Measurements from ENCODE around the gene TBCD.

The TBCD gene

DNA sequence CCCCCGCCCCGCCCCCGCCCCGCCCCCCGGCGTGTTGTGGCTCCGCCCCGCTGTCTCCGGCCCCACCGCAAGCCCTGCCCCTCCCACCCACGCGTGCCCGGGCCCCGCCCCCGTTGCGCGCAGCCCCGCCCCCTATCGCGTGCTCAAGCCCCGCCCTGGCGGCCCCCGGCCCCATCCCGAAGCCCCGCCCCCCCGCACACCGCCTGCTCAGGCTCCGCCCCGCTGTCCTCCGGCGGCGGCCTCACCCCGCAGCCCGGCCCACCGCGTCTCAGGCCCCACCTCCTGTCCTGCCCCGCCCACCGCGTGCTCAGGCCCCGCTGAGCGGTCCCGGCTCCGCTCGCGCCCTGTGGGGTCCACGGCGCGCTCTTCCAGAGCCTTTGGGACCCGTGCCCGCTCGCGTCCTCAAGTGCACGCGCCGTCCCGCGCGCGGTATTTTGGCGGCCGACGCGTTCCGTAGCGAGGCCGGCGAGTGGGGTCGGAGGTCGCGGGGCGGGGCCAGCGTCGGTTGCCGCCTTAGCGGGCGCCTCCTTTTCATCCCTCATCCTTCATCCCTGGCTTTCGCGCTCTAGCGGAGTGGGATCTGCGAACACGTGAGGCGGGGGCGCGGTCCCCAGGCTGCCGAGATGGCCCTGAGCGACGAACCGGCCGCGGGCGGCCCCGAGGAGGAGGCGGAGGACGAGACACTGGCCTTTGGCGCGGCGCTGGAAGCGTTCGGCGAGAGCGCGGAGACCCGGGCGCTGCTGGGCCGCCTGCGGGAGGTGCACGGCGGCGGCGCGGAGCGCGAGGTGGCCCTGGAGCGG, at the start of gene TBCD:
Gene TBCD (plus strand): TSS at position 495 of the 800 bp plus-strand sequence. CDS start 129 bp downstream, at position 624.
- peak; percentile 93 for DNase-seq

DNA sequence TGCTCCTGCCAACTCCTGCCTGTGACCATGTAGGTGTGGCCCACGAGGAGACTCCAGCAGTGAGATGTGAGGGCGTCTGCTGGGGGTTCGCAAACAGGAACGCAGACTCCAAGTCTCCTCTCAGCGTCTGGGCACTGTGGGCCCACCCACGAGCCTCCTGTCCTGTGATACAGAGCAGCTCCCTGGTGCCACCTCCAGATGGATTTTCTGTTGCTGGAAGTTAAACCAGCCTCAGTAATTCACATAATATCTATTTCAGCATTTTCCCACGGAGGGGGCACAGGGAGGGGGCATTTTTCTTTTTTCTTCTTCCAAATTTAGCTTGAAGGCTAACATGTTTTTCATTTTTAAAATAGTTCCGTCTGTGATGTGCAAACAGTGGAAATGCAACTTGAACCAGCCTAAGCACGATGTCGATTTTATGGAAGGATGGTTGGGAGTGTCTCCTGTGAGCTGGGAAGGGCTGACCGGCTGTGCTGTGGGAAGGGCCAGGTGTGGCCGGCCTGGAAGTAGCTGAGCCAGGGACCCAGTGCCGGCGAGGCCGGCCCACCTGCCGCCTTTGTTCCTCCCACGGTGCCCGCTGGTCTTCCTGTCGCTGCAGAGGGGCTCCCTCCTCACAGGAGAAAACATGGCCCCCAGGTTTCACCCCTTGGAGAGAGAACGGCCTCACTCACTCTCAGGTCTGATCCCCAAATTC, 49.5 kb upstream of the TBCD start:
- no peak for DNase-seq

DNA sequence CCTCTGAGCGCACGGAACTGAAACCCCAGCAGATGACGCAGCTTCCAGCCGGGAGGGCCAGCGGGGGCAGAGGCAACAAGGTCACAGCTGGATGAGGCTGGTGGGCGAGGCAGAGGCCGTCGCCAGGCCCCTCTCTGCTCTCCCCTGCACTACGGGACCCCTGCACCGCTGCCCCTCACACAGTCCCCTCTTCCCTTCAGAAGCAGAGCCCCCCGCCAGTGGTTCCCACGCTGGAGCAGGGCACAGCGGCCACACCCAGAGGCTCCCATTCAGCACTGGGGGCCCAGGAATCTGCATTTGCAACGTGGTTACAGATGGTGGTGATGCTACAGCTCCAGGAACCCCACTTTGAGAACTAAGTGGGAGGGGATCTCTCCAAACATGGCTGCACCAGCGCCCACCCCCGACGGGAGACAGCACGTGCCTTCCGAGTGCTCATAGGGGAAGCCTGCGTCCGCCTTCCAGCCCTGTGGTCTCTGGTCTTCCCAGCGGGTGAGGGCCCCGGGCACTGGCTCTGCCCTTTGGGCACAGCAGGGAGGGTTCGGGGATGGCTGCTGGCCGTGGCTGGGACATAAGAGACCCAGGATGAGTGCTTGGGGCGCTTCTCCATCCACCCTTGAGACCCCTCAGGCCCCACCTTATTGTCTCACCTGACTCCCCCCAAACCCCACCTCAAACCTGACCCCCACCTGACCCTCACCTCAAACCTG, 48.7 kb upstream of the TBCD start:
- DNase-seq, result no peak

DNA sequence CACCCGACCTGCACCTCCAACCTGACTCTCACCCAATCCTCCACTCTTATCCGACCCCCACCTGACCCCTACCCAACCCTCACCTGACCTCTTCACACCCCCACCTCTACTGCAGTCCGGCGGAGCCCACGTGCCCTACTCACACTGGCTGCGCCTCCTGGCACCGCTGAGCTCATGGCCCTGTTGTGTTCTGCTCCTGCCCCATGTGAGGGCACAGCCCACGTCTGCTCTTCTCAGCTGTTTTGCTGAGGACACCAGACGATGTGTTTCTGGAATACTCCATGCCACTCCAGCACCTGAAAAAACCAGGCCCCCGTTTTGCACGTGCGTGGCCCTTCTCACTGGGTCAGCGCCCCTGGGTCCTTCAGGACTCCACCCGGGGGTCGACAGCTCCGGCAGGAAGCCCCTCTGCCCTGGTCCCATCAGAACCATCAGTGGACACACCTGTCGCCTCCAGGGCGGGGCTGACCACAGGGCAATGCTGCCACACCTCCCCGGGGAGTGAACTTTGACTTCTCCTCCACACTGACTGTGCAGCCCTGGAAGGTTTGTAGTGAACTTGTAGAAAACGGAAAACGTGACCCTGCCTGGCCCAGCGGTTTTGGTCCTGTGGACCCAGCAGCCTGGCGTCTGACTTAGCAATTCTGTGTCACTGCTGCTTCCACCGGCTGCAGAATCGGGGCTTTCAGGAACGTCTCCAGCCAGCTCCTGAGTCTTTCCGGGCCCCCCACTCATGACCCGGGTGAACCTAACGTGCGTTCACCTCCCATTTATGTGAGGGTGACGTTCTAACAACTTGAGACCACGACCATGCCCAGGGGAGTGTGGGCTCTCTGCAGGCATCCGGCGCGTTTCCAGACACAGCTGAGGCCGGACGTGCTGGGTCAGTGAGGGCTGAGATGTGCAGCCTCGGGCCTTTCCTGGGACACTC, 47.7 kb upstream of the TBCD start:
- DNase-seq, result no peak

DNA sequence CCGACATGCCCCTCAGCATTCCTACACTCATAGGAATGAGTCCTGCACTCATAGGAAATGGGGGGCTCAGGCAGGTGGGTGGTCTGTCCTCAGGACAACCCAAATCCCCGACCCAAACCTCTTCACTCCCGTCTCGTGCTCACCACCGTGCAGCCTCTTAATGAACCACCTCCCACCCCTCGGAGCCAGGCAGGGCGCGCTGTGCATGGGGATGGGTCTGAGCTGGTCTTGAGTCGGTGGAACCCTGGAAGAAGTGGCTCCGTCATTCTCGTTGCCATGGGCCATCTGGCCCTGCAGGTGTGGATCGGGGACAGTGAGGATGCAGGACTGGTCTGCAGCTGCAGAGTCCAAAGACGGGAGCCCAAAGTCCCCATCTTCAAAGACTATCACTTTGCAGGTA, 47.0 kb upstream of the TBCD start:
- no peak for DNase-seq

DNA sequence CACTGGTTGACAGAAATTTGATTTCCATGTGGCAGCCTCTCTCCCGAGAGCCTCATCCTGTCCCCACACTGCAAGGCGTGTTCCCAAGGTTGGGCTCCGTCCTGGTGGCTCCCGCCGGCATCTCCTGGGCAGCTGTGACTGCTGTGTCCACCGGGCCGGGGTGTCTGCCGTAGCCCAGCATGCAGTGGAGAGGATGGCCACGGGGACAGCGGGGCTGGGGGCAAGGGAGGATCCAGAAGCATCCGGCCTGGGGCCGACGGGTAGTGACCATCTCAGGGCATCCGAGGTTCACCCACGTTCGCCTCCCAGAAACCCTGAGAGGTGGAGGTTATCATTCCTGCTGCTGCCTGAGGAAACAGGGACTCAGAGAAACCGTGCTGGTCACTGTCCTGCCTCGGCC, 46.1 kb upstream of the TBCD start:
- no peak for DNase-seq

DNA sequence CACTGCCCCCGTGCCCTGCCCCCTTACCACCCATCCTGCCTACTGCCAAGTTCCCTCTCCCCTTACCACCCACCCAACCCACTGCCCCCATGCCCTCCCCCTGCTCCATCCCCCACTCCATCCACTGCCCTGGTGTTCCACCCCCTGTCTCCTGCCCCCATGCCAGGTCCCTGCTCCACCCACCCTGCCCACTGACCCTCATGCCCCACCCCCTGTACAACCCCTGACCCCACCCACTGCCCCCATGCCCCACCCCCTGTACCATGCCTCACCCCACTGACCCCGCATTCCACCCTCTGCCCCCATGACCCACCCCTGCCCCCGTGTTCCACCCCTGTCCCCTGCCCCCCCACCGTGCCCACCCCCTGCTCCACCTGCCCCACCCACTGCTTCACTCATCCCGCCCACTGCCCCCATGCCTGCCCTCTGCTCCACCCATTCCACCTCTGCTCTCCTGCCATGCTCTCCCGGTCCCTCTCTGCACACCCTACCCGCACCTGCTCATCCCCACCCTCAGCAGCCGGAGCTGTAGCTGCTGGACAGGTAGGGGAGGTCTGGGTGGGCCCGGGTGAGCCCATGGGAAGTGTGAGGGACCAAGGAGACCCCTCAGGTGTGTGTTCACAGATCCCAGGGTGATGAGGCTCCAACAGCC, 42.7 kb upstream of the TBCD start:
- DNase-seq, result no peak

DNA sequence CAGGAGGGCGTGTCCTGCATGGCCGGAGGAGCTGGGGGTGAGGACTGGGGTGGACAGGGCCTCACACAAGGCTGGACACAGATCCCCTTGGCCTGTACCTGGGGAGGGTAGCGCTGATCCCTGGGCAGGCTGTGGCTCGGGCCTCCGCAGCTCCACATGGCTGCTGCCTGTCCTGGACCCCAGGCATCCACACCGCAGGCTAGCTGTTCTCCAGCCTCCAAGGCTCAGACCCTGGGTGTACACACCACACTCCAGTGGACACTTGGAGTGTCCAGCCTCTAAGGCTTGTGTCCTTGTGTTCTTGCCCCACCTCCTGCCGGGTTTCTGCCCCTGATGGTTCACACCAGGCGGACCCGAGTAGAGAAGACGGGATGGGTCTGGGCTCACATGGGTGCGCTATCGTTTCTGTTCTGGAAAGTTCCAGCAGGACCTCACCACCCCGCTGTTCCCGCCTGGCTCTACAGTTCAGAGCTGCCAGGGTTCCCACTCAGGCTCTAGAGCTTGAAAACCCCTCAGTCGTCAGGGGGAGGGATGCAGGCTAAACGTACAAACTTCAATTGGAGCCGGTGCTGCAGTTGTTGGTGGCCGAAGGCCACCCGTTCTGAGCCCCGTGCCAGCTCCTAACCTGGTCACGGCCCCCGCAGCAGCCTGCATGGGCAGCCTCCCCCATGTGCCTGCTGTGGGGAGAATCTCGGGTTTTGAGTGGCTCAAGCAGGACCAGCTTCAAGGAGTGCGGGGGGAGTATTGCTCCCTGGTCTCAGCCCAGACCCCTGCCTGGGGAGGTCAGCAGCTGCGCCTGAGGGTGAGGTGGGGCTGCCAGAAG, 42.0 kb upstream of the TBCD start:
- DNase-seq, result no peak

DNA sequence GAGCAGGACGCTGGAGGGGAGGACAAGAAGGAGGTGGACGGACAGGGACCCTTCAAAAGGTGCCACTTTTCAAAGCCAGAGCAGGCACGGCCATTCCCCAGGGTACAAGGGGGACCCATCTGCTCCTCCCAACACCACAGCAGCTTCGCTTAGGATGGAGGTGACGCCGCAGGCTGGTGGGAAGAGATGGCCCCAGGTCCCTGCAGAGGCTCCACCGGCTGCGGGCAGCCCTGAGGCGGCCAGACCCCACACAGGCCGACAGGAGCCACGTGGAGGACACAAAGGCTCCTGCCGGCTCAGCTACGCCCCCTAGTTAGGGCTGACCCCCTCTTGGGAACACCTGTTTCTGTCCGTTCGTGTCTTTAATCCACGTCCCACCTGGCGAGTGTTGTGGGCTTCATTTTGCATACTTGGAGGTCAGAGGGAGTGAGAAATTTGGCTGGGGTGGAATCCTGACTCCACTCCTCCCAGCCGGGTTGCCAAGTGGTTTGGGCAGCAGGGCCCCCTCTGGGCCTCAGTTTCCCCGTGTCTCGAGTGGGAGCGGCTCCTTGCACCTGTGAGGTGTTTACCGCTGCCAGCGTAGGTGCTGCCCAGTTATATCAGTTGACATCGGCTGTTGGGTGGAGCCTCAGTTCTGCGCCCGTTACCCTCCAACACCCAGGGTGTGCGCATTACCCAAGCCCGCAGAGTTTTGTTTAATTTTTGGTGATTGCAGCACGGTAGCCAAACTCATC, 41.2 kb upstream of the TBCD start:
- DNase-seq, result no peak

DNA sequence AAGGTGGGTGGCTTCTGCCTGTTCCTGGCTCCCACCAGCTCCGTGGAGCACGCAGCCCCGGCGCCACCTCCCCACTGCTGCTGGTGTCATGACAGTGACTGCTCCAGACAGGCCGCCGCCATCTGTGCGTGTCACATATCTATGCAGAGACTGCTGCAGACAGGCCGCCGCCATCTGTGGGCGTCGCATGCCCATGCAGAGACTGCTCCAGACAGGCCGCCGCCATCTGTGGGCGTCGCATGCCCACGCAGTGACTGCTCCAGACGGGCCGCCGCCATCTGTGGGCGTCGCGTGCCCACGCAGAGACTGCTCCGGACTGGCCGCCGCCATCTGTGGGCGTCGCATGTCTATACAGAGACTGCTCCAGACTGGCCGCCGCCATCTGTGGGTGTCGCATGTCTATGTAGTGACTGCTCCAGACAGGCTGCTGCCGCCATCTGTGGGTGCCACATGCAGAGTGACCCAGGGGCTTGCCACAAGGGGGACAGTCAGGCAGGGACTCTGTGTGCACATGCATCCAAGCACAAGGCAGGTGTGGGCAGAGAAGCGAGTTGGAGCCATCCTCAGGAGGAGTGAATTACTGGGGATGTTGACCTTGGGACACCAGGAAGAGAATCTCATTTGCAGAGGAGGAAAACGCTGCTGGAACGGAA, 38.7 kb upstream of the TBCD start:
- no peak for DNase-seq

DNA sequence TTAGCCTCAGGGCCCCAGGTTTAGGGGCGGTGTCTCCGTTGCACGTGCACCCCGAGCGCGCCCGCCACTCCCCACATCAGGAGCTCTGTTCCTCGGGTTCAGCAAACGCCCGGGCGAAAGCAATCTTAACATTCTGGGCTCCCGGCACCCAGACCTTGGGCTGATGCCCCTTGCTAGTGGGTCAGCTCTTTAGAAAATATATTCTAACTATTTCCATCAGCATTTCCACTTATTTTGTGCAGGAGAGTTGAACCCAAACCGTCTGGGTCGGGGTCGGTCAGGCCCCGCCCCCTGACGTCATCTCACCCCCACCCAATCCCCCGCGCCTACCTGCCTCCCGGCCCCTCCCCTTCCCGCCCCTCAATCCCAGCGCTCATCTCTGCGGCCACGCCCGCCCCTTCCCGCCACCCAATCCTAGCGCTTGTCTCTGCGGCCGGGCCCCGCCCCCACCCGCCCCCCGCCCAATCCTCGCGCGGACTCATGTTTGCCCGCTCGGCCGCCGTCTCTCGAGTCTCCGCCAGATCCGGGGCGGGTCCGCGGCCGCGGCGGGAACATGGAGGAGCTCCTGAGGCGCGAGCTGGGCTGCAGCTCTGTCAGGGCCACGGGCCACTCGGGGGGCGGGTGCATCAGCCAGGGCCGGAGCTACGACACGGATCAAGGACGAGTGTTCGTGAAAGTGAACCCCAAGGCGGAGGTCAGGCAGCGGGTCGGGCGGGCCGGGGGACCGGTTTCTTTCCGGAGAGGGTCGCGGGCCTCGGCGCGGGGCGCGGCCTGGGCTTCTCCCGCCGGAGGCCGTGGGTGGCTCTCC, 35.5 kb upstream of the TBCD start, which contains the start of gene FN3KRP:
Gene FN3KRP (plus strand): TSS at position 504 of the 808 bp plus-strand sequence. CDS start 50 bp downstream, at position 554.
- DNase-seq, result peak; percentile 97

DNA sequence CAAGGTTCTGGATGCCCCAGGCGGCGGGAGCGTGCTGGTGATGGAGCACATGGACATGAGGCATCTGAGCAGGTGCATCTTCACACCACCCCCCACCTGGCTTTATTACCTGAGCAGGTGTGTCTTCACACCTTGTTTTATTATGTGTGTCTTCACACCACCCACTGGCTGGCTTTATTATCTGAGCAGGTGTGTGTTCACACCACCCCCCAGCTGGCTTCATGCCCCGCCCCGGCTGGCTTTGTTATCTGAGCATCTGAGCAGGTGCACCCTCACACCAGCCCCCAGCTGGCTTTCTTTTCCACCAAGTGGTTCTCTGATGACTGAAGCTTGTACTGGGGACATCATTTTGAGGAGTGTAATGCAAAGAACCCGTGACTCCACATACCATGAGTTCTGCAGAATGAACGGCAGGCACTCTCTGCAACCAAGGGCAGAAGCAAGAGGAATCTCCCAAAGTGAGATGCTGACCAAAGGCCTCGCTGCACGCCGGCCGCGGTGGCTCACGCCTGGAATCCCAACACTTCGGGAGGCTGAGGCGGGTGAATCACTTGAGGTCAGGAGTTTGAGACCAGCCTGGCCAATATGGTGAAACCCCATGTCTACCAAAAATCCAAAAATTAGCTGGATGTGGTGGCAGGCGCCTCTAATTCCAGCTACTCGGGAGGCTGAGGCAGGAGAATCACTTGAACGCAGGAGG, 32.7 kb upstream of the TBCD start:
- DNase-seq, result no peak

DNA sequence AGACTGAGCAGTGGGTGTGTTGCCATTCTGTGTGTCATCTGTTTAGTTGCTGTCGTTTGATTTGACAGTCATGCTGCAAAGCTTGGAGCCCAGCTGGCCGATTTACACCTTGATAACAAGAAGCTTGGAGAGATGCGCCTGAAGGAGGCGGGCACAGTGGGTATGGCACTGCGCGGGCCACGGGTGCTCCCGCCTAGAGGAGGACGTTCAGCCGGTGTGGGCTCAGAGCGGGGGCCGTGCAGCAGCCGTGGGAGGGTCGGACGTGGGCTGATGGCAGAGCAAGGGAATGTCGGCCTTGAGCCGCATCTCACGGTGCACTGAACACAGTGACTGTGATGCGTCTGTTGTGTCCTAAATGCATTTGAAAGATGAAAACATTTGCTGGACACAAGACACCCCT, 31.7 kb upstream of the TBCD start:
- DNase-seq, result no peak

DNA sequence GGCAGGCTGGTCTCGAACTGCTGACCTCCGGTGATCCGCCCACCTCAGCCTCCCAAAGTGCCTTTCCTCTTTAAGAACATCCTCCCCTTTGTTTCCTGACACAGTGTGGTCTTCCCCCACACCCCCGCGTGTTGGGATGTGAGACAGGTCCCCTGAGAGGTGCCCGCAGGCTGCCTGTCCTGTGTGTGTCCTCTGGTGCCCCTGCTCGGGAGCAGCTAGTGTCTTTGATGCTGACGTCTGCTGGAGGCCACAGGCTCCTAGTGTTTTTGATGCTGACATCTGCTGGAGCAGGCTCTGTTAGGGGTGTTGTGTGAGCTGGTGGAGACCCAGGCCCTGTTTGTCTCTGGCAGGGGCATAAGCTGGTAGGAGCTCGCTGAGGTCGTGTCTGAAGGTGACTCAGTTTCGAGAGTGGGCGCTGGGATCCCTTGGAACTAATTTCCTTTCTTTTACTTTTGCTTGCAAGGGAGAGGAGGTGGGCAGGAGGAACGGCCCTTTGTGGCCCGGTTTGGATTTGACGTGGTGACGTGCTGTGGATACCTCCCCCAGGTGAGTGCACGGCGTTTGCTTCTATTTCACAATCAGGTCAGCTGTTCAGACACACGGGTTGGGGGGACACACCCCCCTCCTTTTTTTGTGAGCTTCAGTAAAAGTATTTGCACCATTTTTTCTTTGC, 29.4 kb upstream of the TBCD start:
- DNase-seq, result no peak

DNA sequence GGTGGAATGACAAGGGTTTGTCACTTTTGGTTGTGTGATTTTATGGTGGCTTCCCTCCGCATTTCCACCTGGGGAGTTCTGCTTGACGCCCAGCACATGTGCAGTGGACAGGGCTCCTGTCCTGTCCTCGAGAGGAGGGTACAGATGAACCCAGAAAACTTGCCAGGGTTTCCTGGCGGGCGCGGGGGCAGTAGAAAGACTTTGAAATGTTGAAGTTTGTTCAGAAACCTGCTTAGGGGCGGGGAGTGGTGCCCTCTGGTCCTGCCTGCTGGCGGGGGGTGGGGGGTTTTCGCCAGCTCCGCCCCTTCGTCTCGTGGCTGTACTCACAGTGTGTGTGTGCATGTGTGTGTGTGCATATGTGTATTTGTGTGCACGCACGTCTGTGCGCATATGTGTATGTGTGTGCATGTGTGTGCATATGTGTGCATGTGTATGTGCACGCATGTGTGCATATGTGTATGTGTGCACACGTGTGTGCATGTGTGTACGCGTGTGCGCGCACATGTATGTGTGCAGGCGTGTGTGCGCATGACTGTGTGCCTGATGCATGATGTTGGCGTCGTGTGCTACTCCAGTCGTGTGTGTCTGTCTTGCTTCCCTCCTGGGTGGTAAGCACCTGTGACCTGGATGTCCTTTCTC, 28.6 kb upstream of the TBCD start:
- DNase-seq, result no peak

DNA sequence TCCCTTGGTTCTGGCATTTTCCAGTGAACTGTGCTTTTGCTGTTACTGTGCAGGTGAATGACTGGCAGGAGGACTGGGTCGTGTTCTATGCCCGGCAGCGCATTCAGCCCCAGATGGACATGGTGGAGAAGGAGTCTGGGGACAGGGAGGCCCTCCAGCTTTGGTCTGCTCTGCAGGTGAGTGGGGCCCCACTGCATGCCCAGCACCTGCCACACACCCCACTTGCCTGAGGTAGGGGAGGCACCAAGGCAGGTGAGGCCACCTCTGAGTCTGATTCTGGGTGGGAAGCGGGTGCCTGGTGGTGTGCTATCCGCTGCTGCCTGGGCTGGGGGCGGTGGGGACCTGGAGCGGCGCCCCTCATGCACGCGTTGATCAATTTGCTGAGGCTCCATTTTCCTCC, 25.4 kb upstream of the TBCD start:
- DNase-seq, result no peak
